HG03060 (cell line): ENCODE results near the gene GNG7.
"Not testable (repeated sequence)": the region's sequence is repeated elsewhere in the genome, so short reads cannot be mapped to it uniquely, and the experiment has no call there.

Source experiments
- ATAC-seq: cut with Tn5 transposase; IDR thresholded peaks from one replicate; pipeline ENCODE4 v1.9.1; 2021; ENCODE audit warnings: low read depth, moderate number of reproducible peaks; ENCODE audit not compliant: unreplicated experiment

The GNG7 gene

GRCh38 chr19:2627855-2628254, 74.6 kb downstream of the GNG7 start:
- ATAC-seq: no peak

- no peak for ATAC-seq
Observed at GRCh38 chr19:2627319-2627829, 75.1 kb downstream of the GNG7 start.

- ATAC-seq: no peak
Observed at GRCh38 chr19:2625434-2625833, 77.1 kb downstream of the GNG7 start.

GRCh38 chr19:2624537-2625091, 77.9 kb downstream of the GNG7 start:
- no peak for ATAC-seq

GRCh38 chr19:2623798-2624197, 78.7 kb downstream of the GNG7 start:
- ATAC-seq: no peak

GRCh38 chr19:2622371-2622961, 80.0 kb downstream of the GNG7 start:
- ATAC-seq: not testable (repeated sequence)

- no peak for ATAC-seq
Observed at GRCh38 chr19:2619076-2619475, 83.4 kb downstream of the GNG7 start.

- no peak for ATAC-seq
Observed at GRCh38 chr19:2618611-2619010, 83.9 kb downstream of the GNG7 start.

GRCh38 chr19:2617393-2618165, 84.9 kb downstream of the GNG7 start:
- no peak for ATAC-seq

- ATAC-seq: no peak
Observed at GRCh38 chr19:2616741-2617392, 85.6 kb downstream of the GNG7 start.

- ATAC-seq: no peak
Observed at GRCh38 chr19:2615782-2616181, 86.7 kb downstream of the GNG7 start.

GRCh38 chr19:2613507-2614295, 88.8 kb downstream of the GNG7 start:
- ATAC-seq: no peak

- no peak for ATAC-seq
Observed at GRCh38 chr19:2612619-2613249, 89.8 kb downstream of the GNG7 start.

- ATAC-seq: no peak
Observed at GRCh38 chr19:2611483-2612464, 90.7 kb downstream of the GNG7 start.

GRCh38 chr19:2610637-2611482, 91.6 kb downstream of the GNG7 start:
- ATAC-seq: no peak

- no peak for ATAC-seq
Observed at GRCh38 chr19:2609389-2610116, 92.9 kb downstream of the GNG7 start.

- ATAC-seq: not testable (repeated sequence)
Observed at GRCh38 chr19:2609034-2609388, 93.5 kb downstream of the GNG7 start.

GRCh38 chr19:2608602-2608922, 93.9 kb downstream of the GNG7 start:
- no peak for ATAC-seq
